ENCODE results near the gene SND1.
"Not testable (repeated sequence)": the region's sequence is repeated elsewhere in the genome, so short reads cannot be mapped to it uniquely, and the experiment has no call there.

Gene SND1

DNA sequence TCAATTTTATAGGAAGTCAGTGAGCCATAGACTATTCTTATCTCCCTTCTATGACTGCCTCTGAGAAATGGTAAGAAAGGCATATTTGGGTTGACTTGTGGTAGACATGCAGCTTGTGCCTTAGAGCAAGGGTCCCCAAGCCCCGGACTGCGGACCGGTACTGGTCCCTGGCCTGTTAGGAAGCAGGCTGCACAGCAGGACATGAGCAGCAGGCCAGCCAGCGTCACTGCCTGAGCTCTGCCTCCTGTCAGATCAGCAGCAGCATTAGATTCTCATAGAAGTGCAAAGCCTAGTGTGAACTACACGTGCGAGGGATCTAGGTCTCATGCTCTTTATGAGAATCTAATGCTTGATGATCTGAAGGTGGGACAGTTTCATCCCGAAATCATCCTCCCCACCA, 180.6 kb downstream of the SND1 start:
- Histone ChIP-seq H3K4me3 (ENCODE audit: low read depth, low read length) (no peak overlapping the region), H3K27me3 (replicated peaks) (no peaks in the 10 kb centered on the region), H3K36me3 (replicated peaks) (no peaks in the 10 kb centered on the region), H3K27ac (no peak overlapping the region)
- in situ Hi-C loops (cut with HindIII; ENCODE audit: low pct_ligation_motif_present, low sequenced_read_pairs): no loop called here
- DNase-seq: no peak
- TF ChIP-seq, protein P1, sequence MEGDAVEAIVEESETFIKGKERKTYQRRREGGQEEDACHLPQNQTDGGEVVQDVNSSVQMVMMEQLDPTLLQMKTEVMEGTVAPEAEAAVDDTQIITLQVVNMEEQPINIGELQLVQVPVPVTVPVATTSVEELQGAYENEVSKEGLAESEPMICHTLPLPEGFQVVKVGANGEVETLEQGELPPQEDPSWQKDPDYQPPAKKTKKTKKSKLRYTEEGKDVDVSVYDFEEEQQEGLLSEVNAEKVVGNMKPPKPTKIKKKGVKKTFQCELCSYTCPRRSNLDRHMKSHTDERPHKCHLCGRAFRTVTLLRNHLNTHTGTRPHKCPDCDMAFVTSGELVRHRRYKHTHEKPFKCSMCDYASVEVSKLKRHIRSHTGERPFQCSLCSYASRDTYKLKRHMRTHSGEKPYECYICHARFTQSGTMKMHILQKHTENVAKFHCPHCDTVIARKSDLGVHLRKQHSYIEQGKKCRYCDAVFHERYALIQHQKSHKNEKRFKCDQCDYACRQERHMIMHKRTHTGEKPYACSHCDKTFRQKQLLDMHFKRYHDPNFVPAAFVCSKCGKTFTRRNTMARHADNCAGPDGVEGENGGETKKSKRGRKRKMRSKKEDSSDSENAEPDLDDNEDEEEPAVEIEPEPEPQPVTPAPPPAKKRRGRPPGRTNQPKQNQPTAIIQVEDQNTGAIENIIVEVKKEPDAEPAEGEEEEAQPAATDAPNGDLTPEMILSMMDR (IDR thresholded peaks at IDR 0.05; ENCODE audit: low read depth, low read length, missing control alignments): no peak

DNA sequence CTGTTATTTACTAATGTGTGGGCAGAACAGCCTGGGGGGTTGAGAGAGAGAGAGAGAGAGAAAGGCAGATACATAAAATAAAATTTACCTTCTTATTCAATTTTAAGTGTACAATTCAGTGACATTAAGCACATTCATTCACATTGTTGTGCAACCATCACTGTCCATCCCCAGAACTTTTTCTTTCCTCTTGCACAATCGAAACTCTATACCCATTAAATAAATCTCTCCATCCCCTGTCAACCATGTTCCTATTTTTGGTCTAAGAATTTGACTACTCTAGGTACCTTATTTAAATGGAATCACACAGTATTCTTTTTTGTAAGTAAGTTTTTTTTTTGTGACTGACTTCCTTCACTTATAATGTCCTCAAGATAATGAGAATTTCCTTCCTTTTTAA, 181.6 kb downstream of the SND1 start:
- Histone ChIP-seq H3K27ac (no peak overlapping the region), H3K36me3 (replicated peaks) (no peaks in the 10 kb centered on the region), H3K4me3 (ENCODE audit: low read depth, low read length) (no peak overlapping the region), H3K27me3 (replicated peaks) (no peaks in the 10 kb centered on the region)
- TF ChIP-seq, protein P1 (IDR thresholded peaks at IDR 0.05; ENCODE audit: low read depth, low read length, missing control alignments): no peak
- DNase-seq: no peak
- in situ Hi-C loops (cut with HindIII; ENCODE audit: low pct_ligation_motif_present, low sequenced_read_pairs): no loop called here

DNA sequence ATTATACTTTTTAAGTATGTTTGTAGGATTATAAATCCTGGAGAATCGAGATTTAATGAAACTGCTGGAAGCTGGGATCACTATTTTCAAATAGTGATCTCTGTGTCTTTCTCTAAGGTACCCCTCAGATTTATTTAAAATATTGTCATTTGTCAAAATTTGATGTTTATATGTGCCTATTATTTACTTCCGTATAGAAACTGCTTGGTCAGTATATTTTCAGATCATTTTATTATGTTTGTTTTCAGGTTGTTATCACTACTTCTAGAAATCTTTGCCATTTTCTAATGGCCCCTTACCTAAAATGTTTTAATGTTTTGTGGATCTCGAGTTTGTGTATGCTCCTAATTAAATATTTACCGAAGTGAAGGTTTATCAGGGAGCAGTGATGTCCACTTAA, 183.7 kb downstream of the SND1 start:
- no peak for DNase-seq
- Histone ChIP-seq H3K4me3 (ENCODE audit: low read depth, low read length) (no peak overlapping the region), H3K27ac (no peak overlapping the region), H3K36me3 (replicated peaks) (no peaks in the 10 kb centered on the region), H3K27me3 (replicated peaks) (no peaks in the 10 kb centered on the region)
- TF ChIP-seq, protein P1 (IDR thresholded peaks at IDR 0.05; ENCODE audit: low read depth, low read length, missing control alignments): no peak
- in situ Hi-C loops (cut with HindIII; ENCODE audit: low pct_ligation_motif_present, low sequenced_read_pairs): no loop called here

DNA sequence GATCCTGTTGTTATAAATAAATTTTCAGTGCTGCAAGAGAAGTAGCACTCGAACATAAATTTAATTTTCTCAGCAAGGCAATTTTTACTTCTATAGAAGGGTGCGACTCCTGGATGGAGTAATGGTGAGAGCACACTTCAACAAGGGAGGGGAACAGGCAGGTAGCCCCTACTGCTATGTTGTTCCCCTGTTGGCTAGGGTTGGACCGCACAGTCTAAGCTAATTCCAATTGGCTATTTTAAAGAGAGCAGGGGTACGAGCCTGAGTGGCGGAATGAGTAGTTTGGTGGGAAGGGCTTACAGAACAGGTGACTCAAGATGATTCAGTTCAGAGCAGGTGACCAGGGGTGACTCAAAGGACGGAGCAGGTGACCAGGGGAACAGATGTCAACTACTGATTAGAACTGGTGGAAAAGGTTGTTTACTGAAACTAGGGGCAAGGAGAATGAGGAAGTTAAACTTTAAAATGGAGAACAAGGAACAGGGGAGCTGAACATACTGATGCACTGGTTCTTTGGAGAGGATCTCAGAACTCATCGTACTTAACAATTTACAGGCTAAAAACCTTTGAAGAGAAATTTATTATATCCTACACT, 185.9 kb downstream of the SND1 start:
- H3K4me3 ChIP-seq (ENCODE audit: low read depth, low read length); in situ Hi-C loops (cut with HindIII; ENCODE audit: low pct_ligation_motif_present, low sequenced_read_pairs); H3K27me3 ChIP-seq (replicated peaks); H3K36me3 ChIP-seq (replicated peaks); DNase-seq; H3K27ac ChIP-seq: not testable (repeated sequence)

DNA sequence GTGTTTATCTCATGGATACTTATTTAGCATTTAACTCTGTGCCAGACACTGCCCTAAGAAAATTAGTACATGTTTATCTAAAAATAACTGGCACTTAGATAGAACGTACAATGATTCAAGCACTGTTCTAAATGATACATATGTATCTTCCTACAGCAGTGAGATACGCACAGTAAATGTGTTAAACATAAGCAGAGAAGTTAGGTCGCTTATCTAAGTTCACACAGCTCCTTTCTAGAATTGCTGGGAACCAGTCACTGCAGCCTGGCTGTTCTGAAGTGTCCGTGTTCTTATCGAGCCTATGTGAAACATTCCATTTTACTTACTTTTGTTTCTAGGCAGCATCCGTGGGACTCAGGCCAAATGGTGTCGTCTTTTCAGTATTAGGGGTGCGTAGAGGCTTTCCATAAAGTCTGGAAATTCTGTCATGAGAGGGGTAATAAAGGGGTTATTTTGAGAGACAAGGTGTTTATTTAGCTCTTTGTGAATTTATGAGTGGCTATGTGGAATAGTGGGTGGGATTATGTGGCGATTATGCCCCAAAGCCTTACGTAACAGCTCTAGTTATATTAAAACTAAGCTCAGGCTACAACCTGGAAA, 186.9 kb downstream of the SND1 start:
- DNase-seq: peak; percentile 40
- H3K36me3 ChIP-seq (replicated peaks): peaks cover 4% of the 10 kb centered on the region

DNA sequence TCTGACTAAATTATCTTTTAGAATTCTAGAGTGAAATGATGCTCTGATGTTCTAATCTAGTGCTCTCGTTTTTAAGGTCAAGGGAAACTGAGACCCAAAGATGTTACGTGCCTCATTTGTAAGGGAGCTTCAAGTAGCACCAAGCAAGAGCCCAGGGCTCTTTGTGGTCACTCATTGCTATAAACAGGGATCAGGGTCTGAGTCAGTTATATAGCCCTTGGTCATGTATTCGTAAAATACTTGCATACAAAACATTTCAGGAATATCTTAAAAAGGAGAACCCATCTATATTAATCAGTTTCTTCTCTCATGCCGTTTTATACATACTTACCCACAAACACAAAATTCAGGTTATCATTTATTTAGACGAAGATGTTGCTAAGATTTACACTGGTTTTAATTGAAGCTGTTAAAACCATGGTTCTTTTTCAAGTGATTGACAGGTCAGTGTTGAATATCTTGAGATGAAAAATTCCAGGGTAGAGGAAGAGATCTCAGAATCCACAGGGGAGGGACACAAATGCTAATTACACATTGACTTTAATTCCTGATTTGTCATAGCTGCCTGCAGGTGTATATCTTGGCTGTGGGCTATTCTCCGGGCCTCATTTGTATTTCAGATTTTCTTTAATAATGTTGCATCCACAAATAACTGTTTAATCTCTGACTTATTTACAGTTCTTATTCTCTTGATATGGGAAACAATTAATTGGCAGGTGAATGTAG, 188.4 kb downstream of the SND1 start:
- no peaks in the 10 kb centered on the region for H3K27me3 ChIP-seq (replicated peaks)
- H3K4me3 ChIP-seq (ENCODE audit: low read depth, low read length): no peak overlapping the region
- no peak overlapping the region for H3K27ac ChIP-seq
- peaks cover 7% of the 10 kb centered on the region for H3K36me3 ChIP-seq (replicated peaks)
- TF ChIP-seq, protein P1 (IDR thresholded peaks at IDR 0.05; ENCODE audit: low read depth, low read length, missing control alignments): no peak
- in situ Hi-C loops (cut with HindIII; ENCODE audit: low pct_ligation_motif_present, low sequenced_read_pairs): no loop called here
- no peak for DNase-seq

More for the DNA sequence above, 186.9 kb downstream of the SND1 start:
- Histone ChIP-seq H3K27me3 (replicated peaks) (no peaks in the 10 kb centered on the region), H3K27ac (no peak overlapping the region), H3K4me3 (ENCODE audit: low read depth, low read length) (no peak overlapping the region)
- TF ChIP-seq, protein P1 (IDR thresholded peaks at IDR 0.05; ENCODE audit: low read depth, low read length, missing control alignments): no peak
- in situ Hi-C loops (cut with HindIII; ENCODE audit: low pct_ligation_motif_present, low sequenced_read_pairs): no loop called here
